MM.1S (cell line): ENCODE results near the gene SMPD4.
"Not testable (repeated sequence)": the region's sequence is repeated elsewhere in the genome, so short reads cannot be mapped to it uniquely, and the experiment has no call there.

ENCODE experiments used
- DNase-seq: peaks from one replicate; pipeline ENCODE4 v3.0.0-alpha.2; 2015
- H2AFZ ChIP-seq: fragments of 300-600 bp; sonication (generic); 2 replicates; pipeline ENCODE4 v1.6.0; 2016; ENCODE audit warnings: antibody characterized with exemption, low read length
- H3F3A ChIP-seq: fragments of 300-600 bp; sonication (generic); 2 replicates; pipeline ENCODE4 v1.6.1; 2016; ENCODE audit warnings: mild to moderate bottlenecking, antibody characterized with exemption, low read length, moderate library complexity, mixed read lengths; ENCODE audit not compliant: insufficient read depth
- H3K27ac ChIP-seq: fragments of 300-600 bp; sonication (generic); 2 replicates; pipeline ENCODE4 v1.5.1; 2016; ENCODE audit warnings: mild to moderate bottlenecking, low read length
- H3K27me3 ChIP-seq: fragments of 300-600 bp; sonication (generic); replicated peaks from 2 replicates; pipeline ENCODE4 v1.6.0; 2016; ENCODE audit warnings: low read length; ENCODE audit not compliant: insufficient read depth
- H3K36me3 ChIP-seq: fragments of 300-600 bp; sonication (generic); replicated peaks from 2 replicates; pipeline ENCODE4 v1.6.1; 2016; ENCODE audit warnings: mild to moderate bottlenecking, low read length, mixed read lengths; ENCODE audit not compliant: insufficient read depth
- H3K4me1 ChIP-seq: fragments of 300-600 bp; sonication (generic); 2 replicates; pipeline ENCODE4 v1.6.1; 2016; ENCODE audit warnings: low read length, mixed read lengths
- H3K4me2 ChIP-seq: fragments of 300-600 bp; sonication (generic); 2 replicates; pipeline ENCODE4 v1.6.0; 2016; ENCODE audit warnings: low read depth, low read length
- H3K4me3 ChIP-seq: fragments of 300-600 bp; sonication (generic); 2 replicates; pipeline ENCODE4 v1.5.1; 2016; ENCODE audit warnings: low read length, mixed read lengths
- H3K79me2 ChIP-seq: fragments of 300-600 bp; sonication (generic); 2 replicates; pipeline ENCODE4 v1.6.1; 2016; ENCODE audit warnings: mixed run types, low read length, mixed read lengths
- H3K9ac ChIP-seq: fragments of 300-600 bp; sonication (generic); 2 replicates; pipeline ENCODE4 v1.6.1; 2016; ENCODE audit warnings: low read length, mixed read lengths
- H3K9me2 ChIP-seq: fragments of 300-600 bp; sonication (generic); replicated peaks from 2 replicates; pipeline ENCODE4 v1.6.1; 2016; ENCODE audit warnings: mild to moderate bottlenecking, low read length, mixed read lengths; ENCODE audit not compliant: insufficient read depth
- H3K9me3 ChIP-seq: fragments of 300-600 bp; sonication (generic); replicated peaks from 2 replicates; pipeline ENCODE4 v1.6.1; 2016; ENCODE audit warnings: mild to moderate bottlenecking, low read length, mixed read lengths; ENCODE audit not compliant: insufficient read depth
- H4K20me1 ChIP-seq: fragments of 300-600 bp; sonication (generic); 2 replicates; pipeline ENCODE4 v1.6.1; 2016; ENCODE audit warnings: mild to moderate bottlenecking, low read length, moderate library complexity, mixed read lengths; ENCODE audit not compliant: insufficient read depth
- CTCF ChIP-seq: fragments of 300-600 bp; sonication (generic); IDR thresholded peaks from 2 replicates; pipeline ENCODE4 v1.5.1; 2016; ENCODE audit warnings: antibody characterized with exemption, low read length, mixed read lengths
- EZH2 ChIP-seq: fragments of 300-600 bp; sonication (generic); optimal IDR thresholded peaks from 2 replicates; pipeline ENCODE3; 2017; ENCODE audit warnings: low read depth, mild to moderate bottlenecking, antibody characterized with exemption, low read length, mixed read lengths
- EZH2phosphoT487 ChIP-seq: fragments of 300-600 bp; sonication (generic); IDR thresholded peaks from 2 replicates; pipeline ENCODE4 v1.6.1; 2018; ENCODE audit warnings: antibody characterized with exemption, low read length

SMPD4 gene

GRCh38 chr2:130183512-130184373 lies 2.3 kb upstream of the SMPD4 start:
- DNase-seq = no peak
- H3K9me2 ChIP-seq = no peaks in the 10 kb centered on the region
- H3K4me3 ChIP-seq = peak overlapping the region; percentile 74
- H3K27ac ChIP-seq = no peak overlapping the region
- H3K9ac ChIP-seq = peak overlapping the region; percentile 86; the same call in 1 of the 2 replicates
- H3K4me1 ChIP-seq = no peaks in the 10 kb centered on the region
- H4K20me1 ChIP-seq = no peaks in the 10 kb centered on the region
- H3K36me3 ChIP-seq = no peaks in the 10 kb centered on the region
- H3K79me2 ChIP-seq = peaks cover 54% of the 10 kb centered on the region
- peak overlapping the region; percentile 86; the same call in 1 of the 2 replicates for H3K4me2 ChIP-seq
- no peaks in the 10 kb centered on the region for H3K27me3 ChIP-seq
- TF ChIP-seq EZH2 (no peak), CTCF (no peak), EZH2phosphoT487 (no peak)
- H3K9me3 ChIP-seq = no peaks in the 10 kb centered on the region
- H2AFZ ChIP-seq = no peak overlapping the region
- no peaks in the 10 kb centered on the region for H3F3A ChIP-seq

- H3K9me2 ChIP-seq, H3K36me3 ChIP-seq, H3F3A ChIP-seq, H3K27ac ChIP-seq, H3K27me3 ChIP-seq, H3K4me1 ChIP-seq, H3K9me3 ChIP-seq, H4K20me1 ChIP-seq, DNase-seq: not testable (repeated sequence)
- H3K9ac ChIP-seq = peak overlapping the region; percentile 86
- H3K4me2 ChIP-seq = peak overlapping the region; percentile 86; the same call in 1 of the 2 replicates
- peak overlapping the region; percentile 63; the same call in 1 of the 2 replicates for H2AFZ ChIP-seq
- H3K4me3 ChIP-seq = peak overlapping the region; percentile 74
- H3K79me2 ChIP-seq = peaks cover 62% of the 10 kb centered on the region
Measured at GRCh38 chr2:130182826-130183511, 1.6 kb upstream of the SMPD4 start.

GRCh38 chr2:130181880-130182682 lies 679 bp upstream of the SMPD4 start, which contains the start of gene MZT2B:
TSS of gene MZT2B (plus strand) at chr2:130182262. CDS start at chr2:130182283, 21 bp downstream.
- Histone ChIP-seq H3K4me2 (peak within 1 kb of the TSS; percentile 86), H3K27ac (peak within 1 kb of the TSS; percentile 84), H3K79me2 (peaks cover 71% of the 10 kb centered on the region), H2AFZ (peak within 1 kb of the TSS; percentile 82), H3K4me3 (peak within 1 kb of the TSS; percentile 100), H3K9ac (peak within 1 kb of the TSS; percentile 97)
- not testable (repeated sequence) for H3K9me3 ChIP-seq, H4K20me1 ChIP-seq, H3K9me2 ChIP-seq, H3F3A ChIP-seq, H3K4me1 ChIP-seq, H3K36me3 ChIP-seq, H3K27me3 ChIP-seq
- peak; percentile 88 for DNase-seq
- peak; percentile 51 for TF ChIP-seq CTCF

GRCh38 chr2:130180404-130181324 lies 738 bp downstream of the SMPD4 start:
- not testable (repeated sequence) for H3K9me2 ChIP-seq, H4K20me1 ChIP-seq, H3F3A ChIP-seq, H3K9me3 ChIP-seq, H3K27me3 ChIP-seq, H3K36me3 ChIP-seq, H3K4me1 ChIP-seq
- Histone ChIP-seq H2AFZ (peak overlapping the region; percentile 63; the same call in 1 of the 2 replicates), H3K9ac (peak overlapping the region; percentile 97), H3K27ac (peak overlapping the region; percentile 84; the same call in 1 of the 2 replicates), H3K4me2 (peak overlapping the region; percentile 73), H3K79me2 (peaks cover 80% of the 10 kb centered on the region), H3K4me3 (peak overlapping the region; percentile 100)
- DNase-seq = peak; percentile 6

GRCh38 chr2:130174866-130175265 lies 6.5 kb downstream of the SMPD4 start:
- not testable (repeated sequence) for H3F3A ChIP-seq, H3K4me3 ChIP-seq, H4K20me1 ChIP-seq, H3K27ac ChIP-seq, H3K9me3 ChIP-seq, H3K27me3 ChIP-seq, DNase-seq, H3K4me2 ChIP-seq, H3K4me1 ChIP-seq, H3K9me2 ChIP-seq, H3K9ac ChIP-seq, H2AFZ ChIP-seq, H3K36me3 ChIP-seq
- H3K79me2 ChIP-seq = peaks cover 50% of the 10 kb centered on the region
